HG02798 (cell line): ENCODE data around the gene ITIH2.
"Not testable (repeated sequence)": the region's sequence is repeated elsewhere in the genome, so short reads cannot be mapped to it uniquely, and the experiment has no call there.

ENCODE experiments used
- ATAC-seq: cut with Tn5 transposase; IDR thresholded peaks from one replicate; pipeline ENCODE4 v1.9.1; 2021; ENCODE audit warnings: mild to moderate bottlenecking; ENCODE audit not compliant: unreplicated experiment, poor library complexity

Gene ITIH2

GRCh38 chr10:7703140-7703539 is at the start of gene ITIH2:
Gene ITIH2, plus strand, starts transcription at chr10:7703316. Its CDS starts 119 bp downstream, at chr10:7703435.
- no peak for ATAC-seq

- ATAC-seq: not testable (repeated sequence)
These were observed 46.0 kb upstream of the ITIH2 start for GRCh38 chr10:7657079-7657478.

GRCh38 chr10:7657552-7657951 is 45.6 kb upstream of the ITIH2 start:
- no peak for ATAC-seq

GRCh38 chr10:7659560-7659959 is 43.6 kb upstream of the ITIH2 start:
- no peak for ATAC-seq

GRCh38 chr10:7662522-7662921 is 40.6 kb upstream of the ITIH2 start:
- ATAC-seq: no peak

- no peak for ATAC-seq
These were observed 38.4 kb upstream of the ITIH2 start for GRCh38 chr10:7664707-7665106.

GRCh38 chr10:7665767-7666166 is 37.3 kb upstream of the ITIH2 start:
- no peak for ATAC-seq

- no peak for ATAC-seq
These were observed 36.7 kb upstream of the ITIH2 start, which contains the start of gene ITIH5 for GRCh38 chr10:7666253-7667023. Gene ITIH5, minus strand, starts transcription at chr10:7666966. Its CDS starts 74 bp downstream, at chr10:7666892.

GRCh38 chr10:7667262-7668141 is 35.6 kb upstream of the ITIH2 start:
- no peak for ATAC-seq

GRCh38 chr10:7670157-7670556 is 33.0 kb upstream of the ITIH2 start:
- ATAC-seq: no peak

- no peak for ATAC-seq
These were observed 30.6 kb upstream of the ITIH2 start for GRCh38 chr10:7672341-7673134.

- ATAC-seq: no peak
These were observed 23.9 kb upstream of the ITIH2 start for GRCh38 chr10:7679256-7679655.

GRCh38 chr10:7680078-7680477 is 23.0 kb upstream of the ITIH2 start:
- not testable (repeated sequence) for ATAC-seq

- ATAC-seq: no peak
These were observed 16.6 kb upstream of the ITIH2 start for GRCh38 chr10:7686351-7687171.

- ATAC-seq: peak; percentile 96
These were observed 15.7 kb upstream of the ITIH2 start for GRCh38 chr10:7687228-7687907.

GRCh38 chr10:7689591-7689990 is 13.5 kb upstream of the ITIH2 start:
- ATAC-seq: no peak

GRCh38 chr10:7690885-7691597 is 12.1 kb upstream of the ITIH2 start:
- ATAC-seq: not testable (repeated sequence)

GRCh38 chr10:7692368-7692767 is 10.7 kb upstream of the ITIH2 start:
- ATAC-seq: not testable (repeated sequence)
